HG03135 (cell line): Measurements from ENCODE around the gene KNOP1.
"Not testable (repeated sequence)": the region's sequence is repeated elsewhere in the genome, so short reads cannot be mapped to it uniquely, and the experiment has no call there.

Experiments used
- ATAC-seq: cut with Tn5 transposase; IDR thresholded peaks from one replicate; pipeline ENCODE4 v1.9.1; 2021; ENCODE audit warnings: mild to moderate bottlenecking, moderate library complexity; ENCODE audit not compliant: unreplicated experiment

Gene KNOP1

GRCh38 chr16:19687279-19687678 is 30.7 kb downstream of the KNOP1 start:
- no peak for ATAC-seq

- ATAC-seq = no peak
Observed at GRCh38 chr16:19685176-19685575, 32.9 kb downstream of the KNOP1 start.

- no peak for ATAC-seq
Observed at GRCh38 chr16:19683453-19684236, 34.4 kb downstream of the KNOP1 start.

GRCh38 chr16:19681637-19682036 is 36.4 kb downstream of the KNOP1 start:
- ATAC-seq = no peak

GRCh38 chr16:19680881-19681340 is 37.1 kb downstream of the KNOP1 start:
- ATAC-seq = no peak

GRCh38 chr16:19679281-19679680 is 38.7 kb downstream of the KNOP1 start:
- not testable (repeated sequence) for ATAC-seq

GRCh38 chr16:19678804-19679203 is 39.2 kb downstream of the KNOP1 start:
- no peak for ATAC-seq

- ATAC-seq = no peak
Observed at GRCh38 chr16:19677402-19677801, 40.6 kb downstream of the KNOP1 start.

- no peak for ATAC-seq
Observed at GRCh38 chr16:19674485-19674884, 43.5 kb downstream of the KNOP1 start.

- ATAC-seq = no peak
Observed at GRCh38 chr16:19672378-19672777, 45.6 kb downstream of the KNOP1 start.

- ATAC-seq = no peak
Observed at GRCh38 chr16:19666477-19666876, 51.5 kb downstream of the KNOP1 start.

GRCh38 chr16:19665313-19665712 is 52.7 kb downstream of the KNOP1 start:
- not testable (repeated sequence) for ATAC-seq

- ATAC-seq = no peak
Observed at GRCh38 chr16:19664166-19664565, 53.9 kb downstream of the KNOP1 start.

GRCh38 chr16:19662351-19662750 is 55.7 kb downstream of the KNOP1 start:
- ATAC-seq = no peak

- no peak for ATAC-seq
Observed at GRCh38 chr16:19660432-19660831, 57.6 kb downstream of the KNOP1 start.

- no peak for ATAC-seq
Observed at GRCh38 chr16:19659554-19659953, 58.5 kb downstream of the KNOP1 start.

- ATAC-seq = no peak
Observed at GRCh38 chr16:19657831-19658230, 60.2 kb downstream of the KNOP1 start.

- ATAC-seq = no peak
Observed at GRCh38 chr16:19655242-19655777, 62.7 kb downstream of the KNOP1 start.

GRCh38 chr16:19654147-19654546 is 63.9 kb downstream of the KNOP1 start:
- no peak for ATAC-seq
